HPDE6-E6E7 (cell line): ENCODE results near the gene RIC8A.
"Not testable (repeated sequence)": the region's sequence is repeated elsewhere in the genome, so short reads cannot be mapped to it uniquely, and the experiment has no call there.

Experiments used
- DNase-seq: peaks from one replicate; pipeline ENCODE4 v3.0.0; 2011; ENCODE audit warnings: missing footprints; ENCODE audit errors: extremely low spot score

RIC8A gene

DNA sequence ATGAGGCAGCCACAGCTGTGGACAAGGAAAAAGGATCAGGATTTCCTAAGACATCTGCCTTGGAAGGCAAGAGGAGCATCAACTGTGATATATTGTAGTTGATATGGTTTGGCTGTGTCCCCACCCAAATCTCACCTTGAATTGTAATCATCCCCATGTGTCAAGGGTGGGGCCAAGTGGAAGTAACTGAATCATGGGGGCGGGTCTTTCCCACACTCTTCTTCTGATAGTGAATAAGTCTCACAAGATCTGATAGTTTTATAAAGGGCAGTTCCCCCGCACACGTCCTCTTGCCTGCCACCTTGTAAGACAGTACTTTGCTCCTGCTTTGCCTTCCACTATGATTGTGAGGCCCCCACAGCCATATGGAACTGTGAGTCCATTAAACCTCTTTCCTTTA is 10.2 kb downstream of the RIC8A start:
- DNase-seq = no peak

DNA sequence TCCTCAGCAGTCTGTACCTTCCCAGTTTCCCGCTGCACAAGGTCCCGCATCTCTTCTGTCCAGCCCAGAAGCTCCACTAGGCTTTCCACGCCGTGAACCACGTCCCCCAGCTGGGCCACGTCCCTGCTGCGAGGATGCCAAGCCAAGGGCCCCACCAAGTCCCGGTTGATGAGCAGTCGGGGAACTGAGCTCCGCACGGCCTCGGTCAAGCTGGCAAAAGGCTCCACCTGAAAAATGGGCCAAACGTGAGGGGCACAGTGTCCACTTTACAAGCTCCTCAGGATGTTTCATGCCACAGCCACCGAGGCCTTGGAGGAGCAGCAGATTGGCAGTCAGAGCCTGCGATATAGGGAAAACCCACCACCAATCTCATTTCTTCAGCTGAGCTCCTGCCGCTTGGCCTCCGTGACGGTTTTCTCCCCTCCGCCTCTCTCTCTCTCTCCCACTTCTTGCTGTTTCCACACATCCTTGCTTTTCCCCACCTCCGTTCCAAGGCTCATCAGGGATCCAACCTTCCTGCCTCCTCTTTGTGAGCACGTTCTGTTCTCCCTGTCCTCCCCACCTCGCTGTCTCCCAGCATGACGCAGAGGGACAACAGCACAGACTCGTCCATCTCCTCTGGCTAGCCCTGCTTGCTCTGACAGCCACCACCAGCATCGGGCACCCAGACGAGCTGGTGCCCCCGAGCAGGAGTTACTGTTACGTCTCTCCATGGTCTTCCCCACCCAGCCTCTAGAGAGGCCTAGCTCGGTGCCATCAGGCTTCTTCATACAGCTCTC is 11.5 kb downstream of the RIC8A start:
- DNase-seq = no peak

DNA sequence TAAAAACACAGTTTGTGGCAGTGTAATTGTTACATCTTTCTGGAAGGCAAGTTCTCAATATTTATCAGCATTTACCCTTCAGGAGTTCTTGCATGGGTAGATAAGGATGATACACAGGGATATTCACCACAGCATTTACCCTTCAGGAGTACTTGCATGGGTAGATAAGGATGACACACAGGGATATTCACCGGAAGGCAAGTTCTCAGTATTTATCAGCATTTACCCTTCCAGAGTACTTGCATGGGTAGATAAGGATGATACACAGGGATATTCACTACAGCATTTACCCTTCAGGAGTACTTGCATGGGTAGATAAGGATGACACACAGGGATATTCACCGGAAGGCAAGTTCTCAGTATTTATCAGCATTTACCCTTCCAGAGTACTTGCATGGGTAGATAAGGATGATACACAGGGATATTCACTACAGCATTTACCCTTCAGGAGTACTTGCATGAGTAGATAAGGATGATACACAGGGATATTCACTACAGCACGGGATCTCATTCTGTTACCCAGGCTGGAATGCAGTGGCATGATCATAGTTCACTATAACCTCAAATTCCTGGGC is 13.2 kb downstream of the RIC8A start:
- not testable (repeated sequence) for DNase-seq

DNA sequence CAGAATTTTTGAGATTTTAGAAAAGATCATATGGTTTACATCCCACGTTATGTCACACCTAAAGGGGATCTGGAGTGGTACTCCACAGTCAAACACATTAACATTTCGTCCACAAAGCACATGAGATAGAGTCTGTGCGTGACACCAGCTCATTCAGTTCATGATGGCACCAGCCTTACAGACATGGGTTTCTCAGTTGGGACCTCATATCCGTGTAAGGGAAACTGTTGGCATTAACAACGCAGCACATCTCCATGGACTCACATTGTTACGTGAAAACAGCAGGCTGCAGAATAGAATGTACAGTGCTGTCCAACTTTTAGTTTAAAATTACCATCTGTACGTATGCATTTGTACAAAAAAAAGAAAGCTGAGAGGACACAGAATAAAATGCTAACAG is 14.0 kb downstream of the RIC8A start:
- no peak for DNase-seq

DNA sequence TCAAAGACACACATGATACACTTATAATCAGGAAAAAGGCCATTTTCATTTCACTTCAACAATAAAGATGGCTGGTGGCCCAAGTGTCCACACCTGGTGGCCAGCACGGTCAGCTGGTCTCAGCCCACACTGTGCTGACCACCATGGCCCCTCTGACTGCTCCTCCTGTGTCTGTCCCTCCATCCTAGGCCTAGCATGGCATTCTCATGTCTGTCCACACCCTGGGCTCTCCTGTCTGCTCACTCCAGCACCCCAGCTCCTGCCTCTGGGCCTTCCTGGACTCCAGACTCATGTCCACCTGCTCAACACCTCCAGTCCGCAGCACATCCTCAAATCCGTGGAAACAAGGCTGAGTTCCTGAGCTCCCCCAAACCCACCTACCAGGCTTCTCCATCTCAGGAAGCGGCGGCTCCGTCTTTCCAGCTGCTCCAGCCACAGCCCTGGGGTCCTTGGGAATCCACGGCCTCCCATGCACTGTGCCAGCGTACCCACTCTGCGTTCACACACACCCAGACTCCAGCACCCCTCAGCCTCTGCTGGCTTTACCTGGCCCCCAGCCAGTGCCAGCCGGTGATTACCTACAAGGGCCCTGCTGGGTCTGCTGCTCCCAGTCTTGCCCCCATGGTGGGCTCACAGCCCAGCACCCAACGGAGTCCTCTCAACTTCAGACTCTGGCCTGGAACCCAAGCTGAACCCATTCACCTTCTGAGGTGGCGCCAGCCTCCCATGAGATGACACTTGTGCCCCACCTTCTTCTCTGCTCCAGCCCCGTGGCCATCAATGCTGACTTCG is 14.7 kb downstream of the RIC8A start:
- no peak for DNase-seq

DNA sequence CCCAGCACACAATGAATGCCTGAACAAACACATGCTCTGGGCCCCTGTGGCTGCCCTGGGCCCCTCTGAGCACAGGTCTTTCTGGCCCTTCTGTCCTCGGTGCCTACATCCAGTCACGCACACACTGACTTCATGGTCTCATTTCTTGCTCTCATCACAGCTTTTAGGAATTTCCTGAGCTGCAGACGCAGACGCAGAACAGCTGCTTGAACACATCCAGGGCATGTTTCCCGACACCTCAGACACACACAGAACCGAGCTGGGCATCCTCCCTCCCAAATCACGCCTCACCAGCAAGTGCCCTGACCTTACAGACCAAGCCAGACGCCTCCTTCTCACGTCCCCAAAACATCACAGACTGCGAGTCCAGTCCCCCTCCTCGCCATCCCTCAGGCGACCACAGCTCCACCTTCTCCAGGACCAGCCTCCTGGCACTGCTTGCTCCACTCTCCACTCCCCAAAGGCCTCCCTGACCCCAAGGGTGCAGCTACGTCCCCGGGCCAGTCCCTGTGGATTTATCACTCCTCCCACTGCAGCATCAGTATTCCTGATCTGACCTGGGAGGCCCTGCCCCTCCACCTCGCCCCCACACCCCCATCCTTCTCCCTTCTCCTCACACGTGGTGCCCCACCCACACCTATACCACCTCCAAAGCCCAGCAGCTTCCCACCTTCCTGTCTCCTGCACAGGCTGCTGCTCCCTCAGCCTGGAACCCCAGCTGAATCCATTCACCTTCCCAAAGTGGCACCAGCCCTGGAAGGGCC is 15.7 kb downstream of the RIC8A start:
- DNase-seq = no peak

DNA sequence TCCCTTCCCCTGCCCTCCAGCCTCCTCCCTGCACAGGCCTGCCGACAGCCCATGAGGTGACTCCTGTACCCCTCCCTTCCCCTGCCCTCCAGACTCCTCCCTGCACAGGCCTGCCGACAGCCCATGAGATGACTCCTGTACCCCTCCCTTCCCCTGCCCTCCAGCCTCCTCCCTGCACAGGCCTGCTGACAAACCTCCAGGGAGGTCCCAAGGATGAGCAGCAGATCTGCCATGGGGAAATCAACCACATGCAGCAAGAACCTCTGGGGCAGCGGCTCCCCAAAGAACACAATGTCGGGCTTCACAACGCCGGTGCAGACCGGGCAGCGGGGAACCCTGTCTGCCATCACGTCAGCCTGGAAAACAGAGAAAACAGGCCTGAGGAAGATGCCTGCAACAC is 16.4 kb downstream of the RIC8A start:
- DNase-seq = no peak

DNA sequence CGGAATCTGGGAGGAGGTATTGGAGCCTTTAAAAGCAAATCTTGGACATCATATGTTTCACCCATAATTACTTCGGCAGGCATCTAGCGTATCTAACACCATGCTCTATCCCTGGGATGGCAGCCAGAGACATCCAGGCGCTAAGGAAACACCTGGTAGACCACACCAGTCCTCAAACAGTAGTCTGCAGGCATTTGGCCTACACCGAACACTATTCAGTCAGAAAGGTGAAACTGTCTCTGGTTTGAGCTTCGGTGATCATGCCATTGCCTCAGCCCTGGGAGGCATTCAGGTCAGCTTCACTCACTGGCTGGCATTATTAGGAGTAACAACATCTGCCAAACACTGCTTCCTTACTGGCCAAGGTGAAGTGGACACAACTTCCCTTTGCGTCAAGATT is 16.9 kb downstream of the RIC8A start:
- DNase-seq = no peak

DNA sequence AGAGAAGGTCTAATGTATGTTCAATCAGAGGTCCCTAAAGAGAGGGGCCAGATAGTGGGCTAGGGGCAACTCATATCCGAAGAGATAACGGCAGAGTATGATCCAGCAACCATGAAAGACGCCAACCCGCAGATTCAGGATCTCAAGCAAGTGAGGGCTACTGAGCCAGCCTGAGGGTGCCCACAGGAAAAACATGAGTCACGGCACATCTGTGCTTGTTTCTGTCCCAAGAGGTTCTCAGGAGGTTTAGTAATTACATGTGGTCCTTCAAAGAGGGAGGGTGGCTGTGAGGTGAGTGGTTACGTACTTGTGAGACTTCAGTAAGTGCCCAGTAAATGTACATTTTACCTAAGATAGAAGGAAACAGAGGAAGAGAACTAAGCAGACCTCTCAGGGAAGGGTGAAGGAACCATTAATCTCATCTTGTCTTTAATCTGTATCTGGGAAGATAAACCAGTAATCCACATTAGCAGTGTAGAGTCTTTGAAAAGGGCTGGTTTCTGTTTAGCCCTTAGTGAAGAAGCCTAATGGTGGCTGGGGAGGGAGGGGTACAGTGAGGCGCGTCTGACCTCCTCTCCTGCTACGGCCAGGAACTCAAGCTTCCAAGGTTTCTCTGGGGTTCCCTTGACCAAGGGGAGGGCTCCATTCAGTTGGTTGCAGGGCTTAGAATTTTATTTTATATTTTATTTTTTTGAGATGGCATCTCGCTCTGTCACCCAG is 18.4 kb downstream of the RIC8A start:
- no peak for DNase-seq

DNA sequence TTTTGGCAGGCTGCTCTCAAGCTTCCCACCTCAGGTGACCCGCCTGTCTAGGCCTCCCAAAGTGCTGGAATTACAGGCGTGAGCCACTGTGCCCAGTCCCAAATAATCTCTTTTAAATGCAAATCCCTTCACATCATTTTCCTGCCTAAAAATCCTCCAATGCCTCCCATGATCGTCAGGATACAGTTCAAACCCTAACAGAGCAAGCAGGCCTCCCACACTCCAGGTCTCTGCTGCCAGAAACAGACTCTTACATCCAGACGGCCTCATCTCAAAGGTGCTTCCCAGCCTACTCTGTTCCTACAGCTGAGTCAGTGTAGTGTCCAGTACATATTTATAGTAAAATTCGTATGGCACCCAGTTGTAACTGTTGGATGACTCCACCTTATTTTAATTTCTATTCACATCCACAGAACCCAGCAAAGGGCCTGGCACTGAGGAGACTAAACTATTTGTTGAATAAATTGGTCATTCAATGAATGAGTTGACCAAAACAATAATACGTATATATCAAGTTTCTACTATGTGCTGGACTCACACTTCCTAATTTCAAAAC is 20.4 kb downstream of the RIC8A start:
- DNase-seq = no peak

DNA sequence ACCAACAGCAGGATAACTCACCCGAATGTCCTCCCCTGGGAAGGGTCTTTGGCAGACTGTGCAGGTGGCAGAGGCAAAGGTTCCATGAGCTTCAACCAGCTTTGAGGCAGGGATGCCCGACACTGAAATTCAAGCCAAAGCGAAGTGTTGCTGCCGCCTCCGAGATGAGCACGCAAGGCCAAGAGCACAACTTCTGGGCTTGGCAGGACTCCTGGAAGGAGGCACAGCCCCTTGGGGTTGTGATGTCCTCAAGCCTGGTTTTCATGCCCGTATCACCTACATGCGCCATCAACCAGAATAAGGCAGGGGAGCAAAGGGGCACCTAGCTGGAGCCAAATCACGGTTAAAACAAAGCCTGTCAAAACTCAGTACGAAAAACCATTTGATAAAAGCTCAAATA is 22.9 kb downstream of the RIC8A start:
- no peak for DNase-seq

DNA sequence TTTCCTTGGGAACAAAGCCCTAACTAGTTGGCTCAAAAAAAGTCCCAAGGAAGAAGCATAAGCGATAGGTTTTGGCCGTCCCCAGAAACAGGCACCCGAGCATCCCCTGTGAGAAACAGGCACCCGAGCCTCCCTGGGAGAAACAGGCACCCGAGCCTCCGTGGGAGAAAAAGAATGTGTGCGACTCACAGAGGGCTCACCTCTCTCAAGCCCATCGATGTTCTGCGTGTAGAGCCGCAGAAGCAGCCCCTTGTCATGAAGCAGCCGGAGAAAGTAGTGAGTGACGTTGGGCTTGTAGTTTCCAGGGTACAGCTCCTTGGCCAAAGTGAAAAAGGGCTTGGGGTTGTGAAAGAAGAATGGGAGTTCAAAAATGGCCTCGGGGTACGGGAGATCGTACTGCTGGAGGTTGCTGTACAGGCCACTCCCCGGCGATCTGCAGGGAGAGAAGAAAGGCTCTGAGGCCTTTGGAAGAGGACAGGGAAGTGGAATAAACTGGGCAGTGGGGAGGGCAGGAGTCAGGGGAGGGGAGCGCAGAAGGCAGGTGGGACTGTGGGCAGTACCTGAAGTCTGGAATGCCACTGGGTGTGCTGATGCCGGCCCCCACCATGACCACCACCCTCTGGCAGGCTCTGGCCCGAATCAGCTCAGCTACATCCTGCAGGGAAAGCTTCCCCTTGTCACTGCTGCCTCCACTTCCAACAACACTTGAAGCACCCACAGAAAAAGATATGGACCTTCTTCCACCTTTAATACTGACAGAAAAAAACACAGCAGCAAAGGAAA is 25.5 kb downstream of the RIC8A start:
- DNase-seq = no peak

DNA sequence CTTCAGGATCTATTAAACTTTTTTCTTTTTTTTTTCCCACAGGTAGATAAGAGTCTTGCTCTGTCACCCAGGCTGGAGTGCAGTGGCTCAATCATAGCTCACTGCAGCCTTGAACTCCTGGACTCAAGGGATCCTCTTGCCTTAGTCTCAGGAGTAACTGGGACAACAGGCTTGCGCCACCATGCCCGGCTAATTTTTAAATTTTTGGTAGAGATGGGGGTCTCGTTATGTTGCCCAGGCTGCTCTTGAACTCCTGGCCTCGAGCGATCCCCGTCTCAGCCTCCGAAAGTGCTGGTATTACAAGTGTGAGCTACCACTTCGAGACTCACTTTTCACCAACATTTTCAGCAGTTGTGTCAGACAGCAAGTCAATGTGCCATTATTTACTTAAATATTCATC is 27.7 kb downstream of the RIC8A start:
- DNase-seq = no peak

DNA sequence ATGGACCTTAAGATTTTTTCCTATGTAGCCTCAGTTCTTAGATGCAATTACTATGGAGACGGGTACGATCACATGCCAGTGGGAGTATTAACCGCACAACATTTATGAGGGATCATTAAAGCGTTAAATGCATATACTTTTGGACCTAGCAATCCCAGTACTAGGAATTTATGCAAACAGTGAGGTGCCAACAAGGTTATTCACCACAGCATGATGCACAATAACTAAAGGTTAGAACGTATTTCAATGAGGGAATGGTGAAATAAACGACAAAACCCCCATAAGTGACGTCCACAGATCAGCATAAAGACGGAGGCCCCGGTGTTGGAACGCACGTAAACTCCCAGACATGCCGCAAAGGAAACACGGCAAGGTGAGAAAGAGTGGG is 28.1 kb downstream of the RIC8A start:
- no peak for DNase-seq

DNA sequence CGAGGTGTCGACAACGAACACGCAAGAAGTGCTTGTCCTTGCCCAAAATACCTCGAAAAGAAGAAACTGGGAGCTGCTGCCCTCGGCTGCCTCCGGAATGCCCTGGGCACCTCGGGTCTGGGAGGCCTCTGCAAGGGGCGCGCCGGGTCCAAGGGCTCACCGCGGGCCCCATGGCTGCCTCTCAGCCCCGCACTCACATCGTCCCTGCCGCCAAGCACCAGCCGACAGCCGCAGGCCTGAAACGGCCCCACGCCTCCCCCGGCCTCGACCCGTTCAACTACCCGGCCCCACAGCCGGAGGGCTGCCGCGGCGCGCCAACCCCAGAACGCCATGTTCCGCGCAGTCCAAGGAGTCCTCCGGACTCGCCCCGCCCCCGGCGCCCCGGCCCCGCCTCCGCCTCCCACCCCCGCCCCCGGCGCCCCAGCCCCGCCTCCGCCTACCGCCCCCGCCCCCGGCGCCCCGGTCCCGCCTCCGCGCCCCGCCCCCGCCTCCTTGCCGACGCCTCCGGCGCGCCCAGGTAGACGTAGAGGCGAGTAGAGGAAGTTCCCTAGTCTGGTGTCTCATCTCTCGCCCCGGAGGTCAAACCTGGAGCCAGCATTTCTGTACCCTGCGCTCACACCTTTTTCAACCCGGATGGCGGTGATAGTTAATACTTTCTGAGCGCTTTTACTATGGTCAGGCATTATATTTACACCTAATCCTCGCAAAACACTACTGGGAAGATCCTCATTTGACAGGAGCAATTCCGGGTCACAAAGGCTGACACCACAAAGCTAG is 28.7 kb downstream of the RIC8A start, which contains the start of gene SIRT3:
Gene SIRT3, minus strand, starts transcription at position 346 of the 777 bp plus-strand sequence. Its CDS starts 14 bp downstream, at position 332.
- peak; percentile 90 for DNase-seq

DNA sequence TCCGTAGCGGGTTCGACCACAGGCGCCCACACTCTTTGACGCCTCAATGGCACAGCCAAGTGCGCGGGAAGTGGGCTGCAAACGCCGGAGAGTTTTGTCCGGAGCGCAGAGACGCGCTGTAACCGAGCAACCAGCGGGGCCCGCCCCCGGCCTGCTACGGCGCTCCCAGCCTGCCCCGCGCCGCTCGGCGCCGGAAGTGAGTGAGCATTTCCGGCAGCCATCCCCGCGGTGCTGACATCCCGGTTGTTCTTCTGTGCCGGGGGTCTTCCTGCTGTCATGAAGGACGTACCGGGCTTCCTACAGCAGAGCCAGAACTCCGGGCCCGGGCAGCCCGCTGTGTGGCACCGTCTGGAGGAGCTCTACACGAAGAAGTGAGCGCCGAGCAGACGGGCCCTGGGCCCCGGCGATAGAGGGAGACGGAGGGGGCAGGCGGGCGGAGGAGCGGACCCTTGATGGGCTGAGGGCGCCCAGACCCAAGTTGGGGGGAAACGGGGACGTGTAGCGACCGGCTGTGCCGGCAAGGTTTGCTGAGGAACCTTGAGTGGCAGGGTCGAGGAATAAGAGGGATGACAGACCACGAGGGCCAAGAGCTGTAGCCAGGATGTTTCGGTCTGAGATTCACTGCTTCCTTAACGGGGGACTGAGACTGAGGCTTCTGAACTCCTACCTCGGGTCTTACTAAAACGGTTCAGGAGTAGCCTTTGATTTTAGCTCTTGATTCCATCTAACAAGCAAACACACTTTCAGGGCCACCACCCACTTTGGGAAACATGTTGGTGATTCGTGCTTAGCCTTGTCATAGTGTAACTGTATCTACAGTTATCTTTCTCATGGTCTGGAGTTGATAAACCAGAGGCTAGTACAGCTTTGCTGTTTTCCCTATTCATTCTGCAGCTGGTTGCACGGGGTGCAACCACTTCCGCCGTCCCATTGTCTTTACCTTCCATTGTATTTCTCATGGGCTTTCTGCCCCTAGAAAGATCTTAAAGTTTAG is 29.6 kb downstream of the RIC8A start, which contains the start of gene PSMD13:
Gene PSMD13, plus strand, starts transcription at position 203 of the 994 bp plus-strand sequence. Its CDS starts 74 bp downstream, at position 277.
- peak; percentile 82 for DNase-seq

DNA sequence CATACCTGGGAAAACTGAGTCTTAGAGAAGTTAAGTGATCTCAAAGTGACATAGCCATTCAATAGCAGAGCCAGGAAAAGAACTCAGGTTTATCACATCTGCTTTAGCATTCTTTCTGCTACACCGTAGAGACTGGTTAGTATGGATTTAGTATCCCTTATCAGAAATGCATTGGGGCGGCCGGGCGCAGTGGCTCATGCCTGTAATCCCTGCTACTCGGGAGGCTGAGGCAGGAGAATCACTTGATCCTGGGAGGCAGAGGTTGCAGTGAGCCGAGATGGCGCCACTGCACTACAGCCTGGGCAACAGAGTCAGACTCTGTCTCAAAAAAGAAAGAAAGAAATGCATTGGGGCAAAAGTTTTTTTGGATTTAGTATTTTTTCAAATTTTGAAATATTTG is 30.8 kb downstream of the RIC8A start:
- DNase-seq = not testable (repeated sequence)

DNA sequence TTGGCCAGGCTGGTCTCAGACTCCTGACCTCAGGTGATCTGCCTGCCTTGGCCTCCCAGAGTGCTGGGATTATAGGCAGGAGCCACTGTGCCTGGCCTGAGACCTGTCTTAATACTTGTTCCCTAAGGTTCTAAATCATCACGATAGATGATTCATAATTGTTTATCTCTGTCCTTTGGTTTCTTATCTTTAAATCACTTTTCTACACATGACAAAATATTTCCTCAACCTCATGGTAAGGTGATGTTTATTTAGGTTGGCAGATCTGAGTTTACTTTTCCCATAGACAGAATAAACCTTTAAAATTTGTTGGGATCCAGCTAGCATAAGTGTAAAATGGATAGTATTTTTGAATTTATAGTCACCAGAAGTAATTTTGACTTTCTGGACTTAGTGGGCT is 32.8 kb downstream of the RIC8A start:
- no peak for DNase-seq
